ENCODE data around the gene NT5M. TPM values are rescaled to one million over a fixed set of nuclear protein-coding genes. Genes with fewer than 3 reads are reported as not detected.
A peak's percentile ranks its signal among the peaks of the same experiment; 100 is the strongest.
"Not testable (repeated sequence)": the region's sequence is repeated elsewhere in the genome, so short reads cannot be mapped to it uniquely, and the experiment has no call there.

NT5M gene
- total RNA-seq, 1 donor from 2014 or later, result 1.9 TPM

- no peak for DNase-seq
- Histone ChIP-seq H3K9me3 (no peaks in the 10 kb centered on the region), H3K4me3 (no peak overlapping the region), H3K27me3 (no peaks in the 10 kb centered on the region), H3K36me3 (peaks cover 96% of the 10 kb centered on the region), H3K4me1 (no peaks in the 10 kb centered on the region), H3K27ac (no peak overlapping the region)
- TF ChIP-seq CTCF (IDR thresholded peaks at IDR 0.05), result no peak
- ATAC-seq, result no peak
- intact Hi-C loops (cut with DNase I), result no loop called here
Observed at GRCh38 chr17:17258998-17259397, 44.2 kb upstream of the NT5M start.

GRCh38 chr17:17264430-17264829 is 38.7 kb upstream of the NT5M start:
- no peaks in the 10 kb centered on the region for H3K27me3 ChIP-seq
- no peak overlapping the region for H3K27ac ChIP-seq
- DNase-seq (no peak), ATAC-seq (peak; percentile 71)
- H3K36me3 ChIP-seq, result peaks cover 96% of the 10 kb centered on the region
- H3K4me1 ChIP-seq, result no peaks in the 10 kb centered on the region
- TF ChIP-seq CTCF (IDR thresholded peaks at IDR 0.05), result no peak
- no peaks in the 10 kb centered on the region for H3K9me3 ChIP-seq
- intact Hi-C loops (cut with DNase I), result no loop called here
- H3K4me3 ChIP-seq, result no peak overlapping the region

- no peak for ATAC-seq
- intact Hi-C loops (cut with DNase I), result no loop called here
- Histone ChIP-seq H3K4me1 (peaks cover under 1% of the 10 kb centered on the region), H3K27ac (no peak overlapping the region), H3K36me3 (peaks cover 93% of the 10 kb centered on the region), H3K27me3 (no peaks in the 10 kb centered on the region), H3K9me3 (no peaks in the 10 kb centered on the region), H3K4me3 (no peak overlapping the region)
- TF ChIP-seq CTCF (IDR thresholded peaks at IDR 0.05), result peak; percentile 27
- DNase-seq, result no peak
Observed at GRCh38 chr17:17269926-17270773, 33.0 kb upstream of the NT5M start.

GRCh38 chr17:17275971-17276370 is 27.2 kb upstream of the NT5M start:
- DNase-seq, result no peak
- Histone ChIP-seq H3K4me3 (no peak overlapping the region), H3K36me3 (peaks cover 45% of the 10 kb centered on the region), H3K27me3 (no peaks in the 10 kb centered on the region), H3K9me3 (no peaks in the 10 kb centered on the region), H3K27ac (no peak overlapping the region), H3K4me1 (peaks cover 35% of the 10 kb centered on the region)
- TF ChIP-seq CTCF (IDR thresholded peaks at IDR 0.05), result no peak
- intact Hi-C loops (cut with DNase I), result no loop called here
- ATAC-seq, result peak; percentile 27

GRCh38 chr17:17277431-17277830 is 25.7 kb upstream of the NT5M start:
- Histone ChIP-seq H3K4me1 (peaks cover 42% of the 10 kb centered on the region), H3K36me3 (peaks cover 35% of the 10 kb centered on the region)
- H3K27ac ChIP-seq; ATAC-seq; DNase-seq; intact Hi-C loops (cut with DNase I); H3K9me3 ChIP-seq; H3K27me3 ChIP-seq; H3K4me3 ChIP-seq: not testable (repeated sequence)

- TF ChIP-seq CTCF (IDR thresholded peaks at IDR 0.05), result no peak
- H3K27ac ChIP-seq, result no peak overlapping the region
- DNase-seq (no peak), ATAC-seq (no peak)
- intact Hi-C loops (cut with DNase I), result no loop called here
- H3K9me3 ChIP-seq, result no peaks in the 10 kb centered on the region
- peaks cover 42% of the 10 kb centered on the region for H3K4me1 ChIP-seq
- no peaks in the 10 kb centered on the region for H3K27me3 ChIP-seq
- H3K36me3 ChIP-seq, result peaks cover 16% of the 10 kb centered on the region
- peak overlapping the region; percentile 94 for H3K4me3 ChIP-seq
Observed at GRCh38 chr17:17279316-17279715, 23.9 kb upstream of the NT5M start.

All from upper lobe of right lung (tissue), 1 donor.